HepG2 (cell line): ENCODE data around the gene CRIM1. TPM values are rescaled to one million over a fixed set of nuclear protein-coding genes. Genes with fewer than 3 reads are reported as not detected.

Experiments
- ARID4A ChIP-seq: sonication (generic); formaldehyde crosslinking; IDR thresholded peaks from 2 replicates; pipeline ENCODE4 v1.5.0; 2020; ENCODE audit warnings: mild to moderate bottlenecking, missing genetic modification reagents, borderline replicate concordance
- FOXA3 ChIP-seq: IDR thresholded peaks from 2 replicates; pipeline ENCODE4 v1.6.1; 2016; ENCODE audit warnings: missing genetic modification reagents, missing compliant biosample characterization
- PHF8 ChIP-seq: sonication (generic); formaldehyde crosslinking; IDR thresholded peaks from 2 replicates; pipeline ENCODE4 v1.5.0; 2020; ENCODE audit warnings: missing genetic modification reagents
- SMARCE1 ChIP-seq: fragments of 450-650 bp; IDR thresholded peaks from 2 replicates; pipeline ENCODE4 v1.6.1; 2017; ENCODE audit warnings: borderline replicate concordance
- SMC3 ChIP-seq: IDR thresholded peaks from 2 replicates; pipeline ENCODE4 v1.6.1; 2011; ENCODE audit warnings: low read length, improper control_type of control experiment
- SP1 ChIP-seq, 2 experiments: fragments of 450-650 bp in 1 of 2; sonication (generic) in 1 of 2; formaldehyde crosslinking in 1 of 2; IDR thresholded peaks; 2 replicates each; pipeline versions ENCODE4 v1.4.0 to v1.6.1; 2016 to 2020; ENCODE audit warnings: missing genetic modification reagents in 1 of 2
- THYN1 ChIP-seq: sonication (generic); formaldehyde crosslinking; IDR thresholded peaks from 2 replicates; pipeline ENCODE4 v1.8.1; 2023; ENCODE audit warnings: low read depth, mild to moderate bottlenecking, moderate library complexity, missing genetic modification reagents, borderline replicate concordance
- ZBTB39 ChIP-seq: sonication (generic); formaldehyde crosslinking; IDR thresholded peaks from 2 replicates; pipeline ENCODE4 v1.5.0; 2020; ENCODE audit warnings: missing genetic modification reagents
- ZFAT ChIP-seq: sonication (generic); formaldehyde crosslinking; conservative IDR thresholded peaks from 2 replicates; pipeline ENCODE4 v1.8.1; 2023; ENCODE audit warnings: missing genetic modification reagents, inconsistent platforms
- ZNF460 ChIP-seq: sonication (generic); formaldehyde crosslinking; IDR thresholded peaks from 2 replicates; pipeline ENCODE4 v1.5.1; 2020; ENCODE audit warnings: missing genetic modification reagents, mild to moderate bottlenecking, borderline replicate concordance
- ZNF646 ChIP-seq: sonication (generic); formaldehyde crosslinking; IDR thresholded peaks from 2 replicates; pipeline ENCODE4 v1.9.0; 2021; ENCODE audit warnings: mild to moderate bottlenecking, missing genetic modification reagents
- ZNF724P ChIP-seq: sonication (generic); formaldehyde crosslinking; IDR thresholded peaks from 2 replicates; pipeline ENCODE4 v1.8.0; 2022; ENCODE audit warnings: missing genetic modification reagents, borderline replicate concordance
- ZNF766 ChIP-seq: sonication (generic); formaldehyde crosslinking; IDR thresholded peaks from 2 replicates; pipeline ENCODE4 v1.5.0; 2020; ENCODE audit warnings: missing genetic modification reagents, borderline replicate concordance
- polyA plus RNA-seq, 8 experiments: library from polyadenylated mRNA; depleted of rRNA in 3 of 8; stranded (reverse) in 7 of 8; unstranded in 1 of 8; fragments of >200 nt; fragmentation: Illumina TruSeq in 4 of 8; extraction: Trizol in 4 of 8; gene quantifications; 2 replicates each; pipeline versions ENCODE4 v1.2.1 to v1.2.3, GENCODE V29; 2011 to 2016; ENCODE audit warnings: low read depth in 4 of 8, missing spikeins in 1 of 8, mixed read lengths in 1 of 8; ENCODE audit not compliant: insufficient read depth in 1 of 8
- total RNA-seq, 5 experiments: library from RNA; depleted of rRNA; stranded (reverse); fragments of >200 nt; fragmentation: Illumina TruSeq; extraction: Trizol; gene quantifications; 2 replicates each; pipeline ENCODE4 v1.2.3, GENCODE V29; 2016; ENCODE audit warnings: low read depth in 1 of 5
- TF ChIP-seq, protein P1 (sequence below): sonication (generic); formaldehyde crosslinking; IDR thresholded peaks from 2 replicates; pipeline ENCODE4 v1.4.0; 2020; ENCODE audit warnings: mild to moderate bottlenecking, missing genetic modification reagents

The CRIM1 gene
- total and polyA plus RNA-seq, 2 of the 13 experiments (the other 11 are each of a cell fraction or from before 2014, with no cell fraction given), result 39.1 to 69.9 TPM

GRCh38 chr2:36459725-36460137 lies 104.2 kb downstream of the CRIM1 start (continued):
- TF ChIP-seq ARID4A (CRISPR knock-in tag) (peak; percentile 56; the same call in 1 of the 2 replicates), FOXA3 (peak; percentile 56), ZNF646 (CRISPR knock-in tag) (no peak), ZNF766 (CRISPR knock-in tag) (no peak), ZNF460 (no peak), SMARCE1 (no peak), THYN1 (CRISPR knock-in tag) (no peak), SP1 (IDR thresholded peaks at IDR 0.05) (no peak), SP1 (CRISPR knock-in tag; IDR thresholded peaks at IDR 0.05) (no peak), ZNF724P (no peak), ZFAT (CRISPR knock-in tag) (no peak), PHF8 (CRISPR knock-in tag) (no peak), ZBTB39 (CRISPR knock-in tag) (no peak), SMC3 (peak; percentile 95)
- TF ChIP-seq, protein P1, sequence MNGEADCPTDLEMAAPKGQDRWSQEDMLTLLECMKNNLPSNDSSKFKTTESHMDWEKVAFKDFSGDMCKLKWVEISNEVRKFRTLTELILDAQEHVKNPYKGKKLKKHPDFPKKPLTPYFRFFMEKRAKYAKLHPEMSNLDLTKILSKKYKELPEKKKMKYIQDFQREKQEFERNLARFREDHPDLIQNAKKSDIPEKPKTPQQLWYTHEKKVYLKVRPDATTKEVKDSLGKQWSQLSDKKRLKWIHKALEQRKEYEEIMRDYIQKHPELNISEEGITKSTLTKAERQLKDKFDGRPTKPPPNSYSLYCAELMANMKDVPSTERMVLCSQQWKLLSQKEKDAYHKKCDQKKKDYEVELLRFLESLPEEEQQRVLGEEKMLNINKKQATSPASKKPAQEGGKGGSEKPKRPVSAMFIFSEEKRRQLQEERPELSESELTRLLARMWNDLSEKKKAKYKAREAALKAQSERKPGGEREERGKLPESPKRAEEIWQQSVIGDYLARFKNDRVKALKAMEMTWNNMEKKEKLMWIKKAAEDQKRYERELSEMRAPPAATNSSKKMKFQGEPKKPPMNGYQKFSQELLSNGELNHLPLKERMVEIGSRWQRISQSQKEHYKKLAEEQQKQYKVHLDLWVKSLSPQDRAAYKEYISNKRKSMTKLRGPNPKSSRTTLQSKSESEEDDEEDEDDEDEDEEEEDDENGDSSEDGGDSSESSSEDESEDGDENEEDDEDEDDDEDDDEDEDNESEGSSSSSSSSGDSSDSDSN (CRISPR knock-in tag), result no peak
